GM12801 (cell line): ENCODE results near the gene C2CD5.

ENCODE experiments used
- CTCF ChIP-seq: IDR thresholded peaks from one replicate; pipeline ENCODE4 v1.5.1; 2011; ENCODE audit warnings: control low read depth; ENCODE audit not compliant: insufficient read length; ENCODE audit errors: extremely low read depth

Gene C2CD5

GRCh38 chr12:22447223-22447622, 97.1 kb downstream of the C2CD5 start:
- TF ChIP-seq CTCF: no peak

GRCh38 chr12:22443379-22444316, 100.7 kb downstream of the C2CD5 start:
- TF ChIP-seq CTCF: no peak

- no peak for TF ChIP-seq CTCF
Observed at GRCh38 chr12:22437031-22437806, 107.1 kb downstream of the C2CD5 start.

- TF ChIP-seq CTCF: no peak
Observed at GRCh38 chr12:22435583-22435982, 108.8 kb downstream of the C2CD5 start.

- TF ChIP-seq CTCF: no peak
Observed at GRCh38 chr12:22431693-22432251, 112.6 kb downstream of the C2CD5 start.

GRCh38 chr12:22416801-22417200, 127.5 kb downstream of the C2CD5 start:
- no peak for TF ChIP-seq CTCF
